GM21737 (cell line): Measurements from ENCODE around the gene PEPD.

Source experiments
- ATAC-seq: cut with Tn5 transposase; IDR thresholded peaks from one replicate; pipeline ENCODE4 v1.9.1; 2021; ENCODE audit warnings: mild to moderate bottlenecking, moderate library complexity; ENCODE audit not compliant: unreplicated experiment

Gene PEPD

GRCh38 chr19:33441828-33442227 is 79.8 kb downstream of the PEPD start:
- ATAC-seq, result no peak

GRCh38 chr19:33441277-33441699 is 80.3 kb downstream of the PEPD start:
- no peak for ATAC-seq

GRCh38 chr19:33440682-33441081 is 80.9 kb downstream of the PEPD start:
- ATAC-seq, result no peak

GRCh38 chr19:33440241-33440640 is 81.3 kb downstream of the PEPD start:
- ATAC-seq, result no peak

DNA sequence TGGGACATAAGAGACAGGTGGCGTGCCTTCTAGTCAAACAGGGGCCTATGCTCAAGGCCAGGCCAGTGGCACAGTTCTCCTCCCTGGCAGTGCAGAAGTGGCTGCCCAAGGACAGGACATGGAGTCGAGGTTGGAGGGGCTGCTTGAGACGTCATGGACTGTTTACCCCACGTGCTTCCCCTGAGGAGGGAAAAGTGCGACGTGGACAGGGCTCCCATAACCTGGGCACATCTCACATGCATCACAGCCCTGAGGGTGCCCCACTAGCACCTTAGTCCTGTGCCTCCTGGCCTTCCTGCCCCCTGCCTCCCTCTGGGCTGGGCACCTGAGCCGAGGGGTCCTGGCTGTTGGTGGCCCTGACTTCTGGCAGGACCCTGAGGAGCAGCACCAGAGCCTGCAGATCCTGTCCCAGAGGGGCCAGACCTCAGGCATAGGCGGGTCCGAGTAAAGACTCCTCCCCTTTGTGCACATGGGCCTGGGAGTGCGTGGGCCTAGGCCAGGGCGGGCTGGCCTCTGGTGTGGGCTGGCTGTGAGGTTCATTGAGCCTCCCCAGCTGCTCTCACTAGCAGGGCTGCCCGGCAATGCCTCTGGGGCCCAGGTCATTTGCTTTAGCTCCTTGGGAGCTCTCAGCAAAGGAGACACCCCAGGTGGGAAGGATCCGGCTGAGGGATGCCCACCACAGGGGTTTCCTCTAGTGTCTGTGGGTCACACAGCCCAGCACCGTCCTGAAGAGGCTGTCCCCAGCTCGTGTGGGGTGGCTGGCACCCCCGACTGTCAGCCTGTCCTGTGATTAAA is 82.4 kb downstream of the PEPD start:
- ATAC-seq, result no peak

DNA sequence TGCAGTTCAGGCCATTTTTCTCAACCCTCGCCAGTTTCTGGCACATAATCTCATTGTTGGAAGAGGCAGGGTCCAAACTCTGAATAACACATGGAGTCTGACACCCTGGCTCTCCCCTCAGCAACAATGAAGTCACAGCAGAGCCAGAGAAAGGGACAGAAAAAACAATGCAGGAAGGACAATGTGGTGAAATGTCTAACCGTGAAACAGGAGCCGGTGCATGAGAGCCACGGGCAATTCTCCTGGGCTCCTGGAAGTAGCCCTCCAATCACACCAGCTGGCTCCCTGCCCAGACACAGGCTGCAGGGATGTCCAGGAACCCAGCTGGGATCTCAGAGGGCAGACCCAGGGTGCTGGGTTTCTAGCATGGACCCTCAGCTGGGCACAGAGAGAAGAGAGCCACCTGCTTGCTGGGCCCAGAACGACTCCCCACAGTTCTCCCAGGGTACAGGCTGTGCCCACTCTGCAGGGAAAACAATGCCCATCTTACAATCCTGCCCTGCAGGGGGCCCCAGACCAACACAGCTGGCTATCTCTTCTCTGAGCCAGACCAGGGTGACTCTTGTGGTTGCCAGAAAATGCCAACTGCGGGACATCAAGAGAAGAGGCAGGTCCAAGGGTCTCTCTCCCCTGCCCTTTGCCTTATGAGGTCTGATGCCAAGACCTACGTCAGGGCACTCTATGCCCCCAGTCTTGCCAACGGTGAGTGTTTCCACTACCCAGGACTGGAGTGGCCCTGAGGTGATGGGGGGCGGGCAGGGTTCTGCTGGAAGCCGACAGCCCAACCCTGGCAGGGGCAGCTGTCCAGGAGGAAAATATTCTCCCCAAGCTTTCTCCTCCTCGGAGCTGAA is 83.5 kb downstream of the PEPD start:
- no peak for ATAC-seq

- no peak for ATAC-seq
Observed at GRCh38 chr19:33437393-33437820, 84.2 kb downstream of the PEPD start.

- no peak for ATAC-seq
Observed at GRCh38 chr19:33436360-33437345, 84.9 kb downstream of the PEPD start.

GRCh38 chr19:33435706-33436359 is 85.8 kb downstream of the PEPD start:
- no peak for ATAC-seq

- no peak for ATAC-seq
Observed at GRCh38 chr19:33434886-33435705, 86.5 kb downstream of the PEPD start.

DNA sequence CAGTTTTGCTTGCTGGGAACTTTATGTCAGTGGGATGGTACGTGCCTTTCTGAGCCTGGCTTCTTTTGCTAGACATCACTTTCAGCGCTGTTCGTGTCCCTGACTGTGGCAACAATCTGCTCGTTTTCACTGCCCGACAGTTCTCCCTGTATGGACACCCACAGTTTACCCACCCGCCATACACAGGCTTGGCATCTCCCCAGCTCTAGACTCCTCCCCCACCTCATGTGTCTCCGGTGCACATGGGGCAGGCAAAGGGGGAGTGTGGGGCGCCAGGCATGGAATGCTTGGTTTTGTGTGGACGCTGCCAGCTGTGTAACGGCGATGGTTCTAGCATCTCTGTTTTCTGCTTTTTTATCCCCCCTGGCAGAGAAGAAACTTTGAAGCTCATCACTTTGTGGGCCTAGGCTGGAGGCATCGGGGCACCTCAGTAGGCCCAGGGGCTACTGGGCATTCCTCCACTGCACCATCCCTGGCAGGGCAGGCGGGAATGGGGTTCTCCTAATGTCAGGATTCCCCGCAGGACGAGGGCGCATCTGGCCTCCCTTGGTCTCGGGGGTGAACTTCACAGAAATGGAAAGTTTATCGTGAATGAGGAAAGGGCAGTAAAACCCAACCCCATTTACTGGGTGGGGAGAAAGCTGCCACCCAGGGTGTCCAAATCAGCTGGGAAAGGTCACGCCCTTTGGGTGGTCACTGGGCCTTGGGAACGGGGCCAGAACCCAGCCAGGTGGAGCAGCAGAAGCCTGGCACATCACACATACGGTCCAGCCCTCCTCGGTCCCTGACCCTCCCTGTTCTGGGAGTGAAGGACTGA is 87.3 kb downstream of the PEPD start:
- ATAC-seq, result no peak

- ATAC-seq, result no peak
Observed at GRCh38 chr19:33432446-33433170, 89.0 kb downstream of the PEPD start.

DNA sequence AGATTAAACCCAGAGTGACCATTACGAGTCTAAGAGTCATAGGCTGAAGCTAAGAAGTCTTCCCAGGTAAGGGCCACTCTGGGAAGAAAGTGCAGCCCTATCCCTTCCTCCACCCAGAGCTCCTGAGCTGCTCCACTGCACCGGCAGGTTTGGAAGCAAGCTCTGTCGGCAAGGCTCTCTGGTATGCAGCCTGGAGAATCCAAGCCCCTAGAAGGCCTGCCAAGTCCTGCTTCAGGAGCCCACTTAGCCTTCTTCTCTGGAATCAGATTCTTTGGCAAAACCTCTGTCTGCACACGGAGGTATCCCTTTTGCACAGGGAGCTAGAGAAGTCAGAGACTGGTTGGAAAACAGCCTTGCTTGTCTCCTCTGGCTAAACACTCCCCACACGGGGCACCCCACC is 89.6 kb downstream of the PEPD start:
- ATAC-seq, result no peak

DNA sequence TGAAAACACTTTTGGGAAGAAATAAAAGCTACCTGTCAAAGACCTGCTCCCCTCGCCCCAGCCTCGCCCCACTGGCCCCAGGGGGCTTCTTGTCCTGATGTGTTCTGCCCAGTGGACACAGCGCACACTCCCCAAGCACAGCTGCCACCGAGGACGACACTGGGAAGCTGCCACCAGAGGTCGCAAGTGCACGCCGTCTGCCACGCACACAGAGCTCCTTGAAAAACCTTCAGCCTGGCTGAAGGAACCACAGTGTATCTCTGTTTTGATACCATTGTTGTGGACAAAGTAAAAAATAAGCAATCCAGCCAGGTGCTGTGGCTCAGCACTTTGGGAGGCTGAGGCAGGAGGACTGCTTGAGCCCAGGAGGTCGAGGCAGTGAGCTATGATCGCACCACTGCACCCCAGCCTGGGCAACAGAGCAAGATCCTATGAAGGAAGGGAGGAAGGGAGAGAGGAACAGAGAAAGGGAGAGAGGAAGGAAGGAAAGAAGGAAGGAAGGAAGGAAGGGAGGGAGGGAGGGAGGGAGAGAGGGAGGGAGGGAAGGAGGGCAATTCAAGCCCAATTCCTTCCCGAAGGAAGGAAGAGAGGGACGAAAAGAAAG is 90.8 kb downstream of the PEPD start:
- no peak for ATAC-seq

GRCh38 chr19:33429891-33430673 is 91.5 kb downstream of the PEPD start:
- no peak for ATAC-seq

DNA sequence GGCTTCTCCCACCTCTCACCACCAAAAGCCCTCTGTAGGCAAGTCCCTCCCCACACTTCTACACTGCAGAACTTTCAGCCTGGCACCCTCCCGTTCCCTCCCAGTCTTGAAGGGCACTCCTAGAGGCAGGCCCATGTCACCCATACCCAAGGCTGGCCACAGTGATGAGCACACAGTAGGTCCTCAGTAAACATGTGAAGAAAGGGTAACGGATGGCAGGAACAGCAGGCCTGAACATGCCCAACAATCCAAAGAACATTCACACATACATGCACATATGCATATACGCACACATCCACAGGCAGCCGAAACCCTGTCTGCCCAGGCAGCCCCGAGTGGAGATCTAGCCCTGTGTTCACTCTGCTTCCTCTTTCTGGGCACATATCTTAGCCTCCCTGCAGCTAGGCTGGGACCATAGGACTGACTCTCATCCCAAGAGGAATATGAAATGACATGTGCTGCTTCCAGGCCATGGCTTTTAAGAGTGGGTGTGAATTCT is 92.9 kb downstream of the PEPD start:
- ATAC-seq, result no peak
